Astrocyte (in vitro differentiated cells and primary cell): ENCODE measurements around the gene TBRG1. TPM values are rescaled to one million over a fixed set of nuclear protein-coding genes. Genes with fewer than 3 reads are reported as not detected.

Source experiments
- DNase-seq: peaks from one replicate; pipeline ENCODE4 v3.0.0-alpha.2; 2010; ENCODE audit warnings: low read depth
- FAIRE-seq: peaks from 2 replicates; lab custom pipeline; 2011; peaks lifted over from hg19 to GRCh38; lab: Jason Lieb, UNC
- H2AFZ ChIP-seq: 2 replicates; pipeline ENCODE4 v1.6.0; 2012; ENCODE audit warnings: low read depth, low read length, inconsistent platforms
- H3K27ac ChIP-seq: 2 replicates; pipeline ENCODE4 v1.5.1; 2011; ENCODE audit warnings: low read depth, low read length, inconsistent platforms
- H3K27me3 ChIP-seq: 2 replicates; pipeline ENCODE4 v1.6.0; 2011; ENCODE audit warnings: low read length, inconsistent platforms; ENCODE audit not compliant: insufficient read depth
- H3K36me3 ChIP-seq: 2 replicates; pipeline ENCODE4 v1.5.1; 2011; ENCODE audit warnings: low read length, inconsistent platforms; ENCODE audit not compliant: insufficient read depth
- H3K4me1 ChIP-seq: 2 replicates; pipeline ENCODE4 v1.5.1; 2011; ENCODE audit warnings: low read length, inconsistent platforms; ENCODE audit not compliant: insufficient read depth
- H3K4me2 ChIP-seq: 2 replicates; pipeline ENCODE4 v1.6.0; 2012; ENCODE audit warnings: low read length, inconsistent platforms
- H3K4me3 ChIP-seq: 2 replicates; pipeline ENCODE4 v1.5.1; 2011; ENCODE audit warnings: low read depth, mild to moderate bottlenecking, low read length, inconsistent platforms; ENCODE audit not compliant: insufficient read depth
- H3K79me2 ChIP-seq: 2 replicates; pipeline ENCODE4 v1.6.0; 2012; ENCODE audit warnings: mild to moderate bottlenecking, low read length, inconsistent platforms; ENCODE audit not compliant: insufficient read depth
- H3K9ac ChIP-seq: 2 replicates; pipeline ENCODE4 v1.6.0; 2012; ENCODE audit warnings: mild to moderate bottlenecking, low read length, inconsistent platforms
- H3K9me3 ChIP-seq: 2 replicates; pipeline ENCODE4 v1.5.1; 2012; ENCODE audit warnings: low read depth, mild to moderate bottlenecking, low read length, inconsistent platforms; ENCODE audit not compliant: insufficient read depth
- H4K20me1 ChIP-seq: 2 replicates; pipeline ENCODE4 v1.6.0; 2012; ENCODE audit warnings: low read length, inconsistent platforms; ENCODE audit not compliant: insufficient read depth
- H3K27ac Mint-ChIP-seq: one replicate; pipeline ENCODE4 v1.8.0; 2021; ENCODE audit warnings: mild to moderate bottlenecking, mixed read lengths; ENCODE audit not compliant: unreplicated experiment
- H3K27me3 Mint-ChIP-seq: one replicate; pipeline ENCODE4 v1.8.0; 2021; ENCODE audit warnings: low read depth, mixed read lengths; ENCODE audit not compliant: unreplicated experiment
- H3K36me3 Mint-ChIP-seq: one replicate; pipeline ENCODE4 v1.8.0; 2021; ENCODE audit warnings: low read depth, mixed read lengths; ENCODE audit not compliant: unreplicated experiment
- H3K4me1 Mint-ChIP-seq: one replicate; pipeline ENCODE4 v1.8.0; 2021; ENCODE audit warnings: low read depth, mixed read lengths; ENCODE audit not compliant: unreplicated experiment
- H3K4me3 Mint-ChIP-seq: one replicate; pipeline ENCODE4 v1.8.0; 2021; ENCODE audit warnings: mild to moderate bottlenecking, moderate library complexity, mixed read lengths; ENCODE audit not compliant: unreplicated experiment
- H3K9me3 Mint-ChIP-seq: one replicate; pipeline ENCODE4 v1.8.0; 2021; ENCODE audit warnings: mild to moderate bottlenecking, mixed read lengths; ENCODE audit not compliant: unreplicated experiment
- CTCF ChIP-seq: IDR thresholded peaks from 2 replicates; pipeline ENCODE4 v1.5.1; 2011; ENCODE audit warnings: low read depth, mild to moderate bottlenecking, inconsistent platforms, low read length, moderate library complexity; ENCODE audit not compliant: insufficient read depth
- EZH2 ChIP-seq: IDR thresholded peaks from 2 replicates; pipeline ENCODE4 v1.6.1; 2012; ENCODE audit warnings: mild to moderate bottlenecking, low read length, inconsistent platforms; ENCODE audit not compliant: insufficient read depth
- total RNA-seq: library from RNA; stranded (reverse); gene quantifications from 2 replicates; pipeline ENCODE4 v1.2.1, GENCODE V29; 2021

The TBRG1 gene
- total RNA-seq, 1 donor from 2014 or later = 36.8 TPM

DNA sequence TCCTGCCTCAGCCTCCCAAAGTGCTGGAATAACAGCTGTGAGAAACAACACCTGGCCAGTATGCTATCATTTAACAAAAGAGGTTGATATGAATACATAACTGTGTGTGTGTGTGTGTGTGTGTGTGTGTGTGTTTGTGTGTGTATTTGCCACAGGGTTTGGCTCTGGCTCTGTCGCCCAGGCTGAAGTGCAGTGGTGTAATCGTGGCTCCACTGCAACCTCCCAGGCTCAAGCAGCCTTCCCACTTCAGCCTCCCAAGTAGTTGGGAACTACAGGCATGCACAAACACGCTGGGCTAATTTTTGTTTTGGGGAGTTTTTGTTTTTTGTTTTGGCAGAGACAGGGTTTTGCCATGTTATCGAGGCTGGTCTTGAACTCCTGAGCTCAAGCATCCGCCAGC is 55.8 kb downstream of the TBRG1 start:
- Histone ChIP-seq H3K9me3 (no peaks in the 10 kb centered on the region), H4K20me1 (no peaks in the 10 kb centered on the region), H3K79me2 (no peaks in the 10 kb centered on the region), H3K36me3 (no peaks in the 10 kb centered on the region), H3K4me2 (no peak overlapping the region), H3K27me3 (no peaks in the 10 kb centered on the region), H2AFZ (no peak overlapping the region), H3K9ac (no peak overlapping the region), H3K4me3 (no peak overlapping the region), H3K4me1 (no peaks in the 10 kb centered on the region), H3K27ac (no peak overlapping the region)
- peaks cover 7% of the 10 kb centered on the region for H3K9me3 Mint-ChIP-seq
- DNase-seq (no peak), FAIRE-seq (no peak)
- H3K36me3 Mint-ChIP-seq = peaks cover 7% of the 10 kb centered on the region
- no peaks in the 10 kb centered on the region for H3K4me1 Mint-ChIP-seq
- TF ChIP-seq EZH2 (no peak), CTCF (no peak)
- H3K27me3 Mint-ChIP-seq = no peaks in the 10 kb centered on the region
- H3K4me3 Mint-ChIP-seq = no peak overlapping the region
- no peak overlapping the region for H3K27ac Mint-ChIP-seq

- no peak overlapping the region for H3K9ac ChIP-seq
- no peak overlapping the region for H3K4me3 ChIP-seq
- no peak overlapping the region for H3K27ac ChIP-seq
- H3K4me1 ChIP-seq = no peaks in the 10 kb centered on the region
- H2AFZ ChIP-seq = no peak overlapping the region
- peaks cover 24% of the 10 kb centered on the region for H3K9me3 Mint-ChIP-seq
- no peaks in the 10 kb centered on the region for H3K27me3 Mint-ChIP-seq
- TF ChIP-seq CTCF (no peak), EZH2 (no peak)
- DNase-seq (no peak), FAIRE-seq (no peak)
- H3K79me2 ChIP-seq = no peaks in the 10 kb centered on the region
- H3K36me3 ChIP-seq = no peaks in the 10 kb centered on the region
- H3K36me3 Mint-ChIP-seq = peaks cover 12% of the 10 kb centered on the region
- no peaks in the 10 kb centered on the region for H3K4me1 Mint-ChIP-seq
- H4K20me1 ChIP-seq = no peaks in the 10 kb centered on the region
- H3K4me2 ChIP-seq = no peak overlapping the region
- H3K27ac Mint-ChIP-seq = no peak overlapping the region
- no peaks in the 10 kb centered on the region for H3K9me3 ChIP-seq
- no peaks in the 10 kb centered on the region for H3K27me3 ChIP-seq
- H3K4me3 Mint-ChIP-seq = no peak overlapping the region
Observed at GRCh38 chr11:124681421-124681820, 58.8 kb downstream of the TBRG1 start.

GRCh38 chr11:124682443-124682842 is 59.8 kb downstream of the TBRG1 start:
- no peak for DNase-seq
- H3K9me3 ChIP-seq = no peaks in the 10 kb centered on the region
- H2AFZ ChIP-seq = no peak overlapping the region
- H3K79me2 ChIP-seq = no peaks in the 10 kb centered on the region
- no peaks in the 10 kb centered on the region for H3K27me3 Mint-ChIP-seq
- H3K9me3 Mint-ChIP-seq = peaks cover 29% of the 10 kb centered on the region
- H3K27ac ChIP-seq = no peak overlapping the region
- H3K4me1 ChIP-seq = no peaks in the 10 kb centered on the region
- H4K20me1 ChIP-seq = no peaks in the 10 kb centered on the region
- no peak for FAIRE-seq
- H3K36me3 Mint-ChIP-seq = peaks cover 12% of the 10 kb centered on the region
- no peak for TF ChIP-seq EZH2
- TF ChIP-seq CTCF = no peak
- H3K36me3 ChIP-seq = no peaks in the 10 kb centered on the region
- no peak overlapping the region for H3K4me3 Mint-ChIP-seq
- no peak overlapping the region for H3K9ac ChIP-seq
- no peak overlapping the region for H3K4me3 ChIP-seq
- no peak overlapping the region for H3K27ac Mint-ChIP-seq
- H3K4me2 ChIP-seq = no peak overlapping the region
- no peaks in the 10 kb centered on the region for H3K27me3 ChIP-seq
- H3K4me1 Mint-ChIP-seq = no peaks in the 10 kb centered on the region

Other genes with a start within 250 kb of the TBRG1 start
- not detected in 2 replicates for gene OR8B2, start 238.4 kb upstream of the TBRG1 start, total RNA-seq
- gene OR8B3, start 223.8 kb upstream of the TBRG1 start, total RNA-seq = not detected in 2 replicates
- not detected in 2 replicates for gene OR8B4, start 198.0 kb upstream of the TBRG1 start, total RNA-seq
- not detected in 2 replicates for gene OR8B8, start 177.2 kb upstream of the TBRG1 start, total RNA-seq
- not detected in 2 replicates for gene OR8B12, start 79.2 kb upstream of the TBRG1 start, total RNA-seq
- not detected in 2 replicates for gene OR8A1, start 52.9 kb upstream of the TBRG1 start, total RNA-seq
- gene PANX3, start 11.4 kb upstream of the TBRG1 start, total RNA-seq = not detected in 2 replicates
- gene SIAE, start 50.9 kb downstream of the TBRG1 start, total RNA-seq = 15.4 and 18.5 TPM in 2 replicates
- 5.0 and 6.2 TPM in 2 replicates for gene SPA17, start 51.0 kb downstream of the TBRG1 start, total RNA-seq
- gene NRGN, start 117.1 kb downstream of the TBRG1 start, total RNA-seq = 1.5 and 1.7 TPM in 2 replicates
- gene VSIG2, start 129.4 kb downstream of the TBRG1 start, total RNA-seq = 0.18 TPM in 1 of 2 replicates, not detected in the other
- gene ESAM, start 139.4 kb downstream of the TBRG1 start, total RNA-seq = 9.4 and 22.0 TPM in 2 replicates
- 13.7 and 18.7 TPM in 2 replicates for gene MSANTD2, start 177.5 kb downstream of the TBRG1 start, total RNA-seq
- gene ROBO3, start 242.6 kb downstream of the TBRG1 start, total RNA-seq = 12.9 and 14.5 TPM in 2 replicates